ENCODE measurements around the gene IFIT2.

Gene IFIT2

GRCh38 chr10:89270153-89270483 is 31.7 kb upstream of the IFIT2 start:
- H3K4me3 ChIP-seq (replicated peaks; ENCODE audit: low read depth, low read length) = no peak overlapping the region
- no peak for DNase-seq (ENCODE audit: extremely low read depth, low read depth)
- no peak for TF ChIP-seq CTCF (IDR thresholded peaks at IDR 0.05; ENCODE audit: low read depth, low read length, missing control alignments)

- DNase-seq (ENCODE audit: extremely low read depth, low read depth) = no peak
- TF ChIP-seq CTCF (IDR thresholded peaks at IDR 0.05; ENCODE audit: low read depth, low read length, missing control alignments) = no peak
- no peak overlapping the region for H3K4me3 ChIP-seq (replicated peaks; ENCODE audit: low read depth, low read length)
These were observed 30.3 kb upstream of the IFIT2 start for GRCh38 chr10:89271532-89271931.

- no peak for DNase-seq (ENCODE audit: extremely low read depth, low read depth)
- TF ChIP-seq CTCF (IDR thresholded peaks at IDR 0.05; ENCODE audit: low read depth, low read length, missing control alignments) = no peak
These were observed 28.2 kb upstream of the IFIT2 start for GRCh38 chr10:89273680-89274079.

GRCh38 chr10:89274928-89275327 is 26.9 kb upstream of the IFIT2 start:
- DNase-seq (ENCODE audit: extremely low read depth, low read depth) = no peak
- no peak for TF ChIP-seq CTCF (IDR thresholded peaks at IDR 0.05; ENCODE audit: low read depth, low read length, missing control alignments)
- H3K4me3 ChIP-seq (replicated peaks; ENCODE audit: low read depth, low read length) = no peak overlapping the region

More at GRCh38 chr10:89273680-89274079, 28.2 kb upstream of the IFIT2 start:
- no peak overlapping the region for H3K4me3 ChIP-seq (replicated peaks; ENCODE audit: low read depth, low read length)

GRCh38 chr10:89275383-89275782 is 26.5 kb upstream of the IFIT2 start:
- H3K4me3 ChIP-seq (replicated peaks; ENCODE audit: low read depth, low read length) = no peak overlapping the region
- no peak for DNase-seq (ENCODE audit: extremely low read depth, low read depth)
- no peak for TF ChIP-seq CTCF (IDR thresholded peaks at IDR 0.05; ENCODE audit: low read depth, low read length, missing control alignments)

GRCh38 chr10:89278034-89278535 is 23.8 kb upstream of the IFIT2 start:
- H3K4me3 ChIP-seq (replicated peaks; ENCODE audit: low read depth, low read length) = no peak overlapping the region

More at GRCh38 chr10:89278034-89278535, 23.8 kb upstream of the IFIT2 start:
- no peak for TF ChIP-seq CTCF (IDR thresholded peaks at IDR 0.05; ENCODE audit: low read depth, low read length, missing control alignments)
- DNase-seq (ENCODE audit: extremely low read depth, low read depth) = peak; percentile 85
